ENCODE measurements around the gene PPFIBP1.

- TF ChIP-seq POLR2A (IDR thresholded peaks at IDR 0.05; ENCODE audit: low read depth, low read length) (no peak), POLR2AphosphoS5 (IDR thresholded peaks at IDR 0.05; ENCODE audit: low read depth, low read length) (no peak), TAF1 (IDR thresholded peaks at IDR 0.05; ENCODE audit: borderline replicate concordance, low read depth, low read length) (no peak)
These were observed 30.6 kb downstream of the PPFIBP1 start for GRCh38 chr12:27554421-27555186.

All from GM12892 (cell line).